CD4-positive, alpha-beta T cell treated with Interleukin-17A for 4 hours (primary cell): Measurements from ENCODE around the gene MXI1.
"Not testable (repeated sequence)": the region's sequence is repeated elsewhere in the genome, so short reads cannot be mapped to it uniquely, and the experiment has no call there.

Source experiments
- DNase-seq: peaks from one replicate; pipeline ENCODE4 v3.0.0-alpha.2; 2020; ENCODE audit warnings: mixed read lengths

Gene MXI1

GRCh38 chr10:110244550-110244949 lies 37.1 kb downstream of the MXI1 start:
- DNase-seq: no peak

GRCh38 chr10:110247833-110248232 lies 40.4 kb downstream of the MXI1 start:
- DNase-seq: not testable (repeated sequence)

GRCh38 chr10:110249489-110249888 lies 42.1 kb downstream of the MXI1 start:
- DNase-seq: not testable (repeated sequence)

- not testable (repeated sequence) for DNase-seq
Measured at GRCh38 chr10:110251392-110251791, 44.0 kb downstream of the MXI1 start.

- no peak for DNase-seq
Measured at GRCh38 chr10:110252151-110252550, 44.7 kb downstream of the MXI1 start.

- no peak for DNase-seq
Measured at GRCh38 chr10:110254467-110254866, 47.1 kb downstream of the MXI1 start.

- no peak for DNase-seq
Measured at GRCh38 chr10:110258542-110258941, 51.1 kb downstream of the MXI1 start.

- no peak for DNase-seq
Measured at GRCh38 chr10:110259317-110259716, 51.9 kb downstream of the MXI1 start.

GRCh38 chr10:110260746-110261477 lies 53.5 kb downstream of the MXI1 start:
- no peak for DNase-seq

- DNase-seq: no peak
Measured at GRCh38 chr10:110263164-110263563, 55.8 kb downstream of the MXI1 start.

- DNase-seq: no peak
Measured at GRCh38 chr10:110265573-110266193, 58.3 kb downstream of the MXI1 start.

GRCh38 chr10:110267276-110267675 lies 59.9 kb downstream of the MXI1 start:
- no peak for DNase-seq

- no peak for DNase-seq
Measured at GRCh38 chr10:110268442-110268841, 61.0 kb downstream of the MXI1 start.

GRCh38 chr10:110268971-110269370 lies 61.6 kb downstream of the MXI1 start:
- DNase-seq: no peak

- no peak for DNase-seq
Measured at GRCh38 chr10:110269374-110270318, 62.2 kb downstream of the MXI1 start.

GRCh38 chr10:110272995-110273394 lies 65.6 kb downstream of the MXI1 start:
- DNase-seq: not testable (repeated sequence)

- DNase-seq: peak; percentile 51
Measured at GRCh38 chr10:110273474-110273873, 66.1 kb downstream of the MXI1 start.

- DNase-seq: no peak
Measured at GRCh38 chr10:110274072-110274627, 66.7 kb downstream of the MXI1 start.

GRCh38 chr10:110274647-110275046 lies 67.2 kb downstream of the MXI1 start:
- no peak for DNase-seq

- no peak for DNase-seq
Measured at GRCh38 chr10:110275128-110275729, 67.8 kb downstream of the MXI1 start.

- DNase-seq: no peak
Measured at GRCh38 chr10:110276603-110277002, 69.2 kb downstream of the MXI1 start.

GRCh38 chr10:110277591-110277990 lies 70.2 kb downstream of the MXI1 start:
- no peak for DNase-seq
